ENCODE data around the gene TESPA1. TPM values are rescaled to one million over a fixed set of nuclear protein-coding genes. Genes with fewer than 3 reads are reported as not detected.

Gene TESPA1
- polyA plus RNA-seq, 1 of the 3 experiments (the other 2 are of a cell fraction), result not detected

DNA sequence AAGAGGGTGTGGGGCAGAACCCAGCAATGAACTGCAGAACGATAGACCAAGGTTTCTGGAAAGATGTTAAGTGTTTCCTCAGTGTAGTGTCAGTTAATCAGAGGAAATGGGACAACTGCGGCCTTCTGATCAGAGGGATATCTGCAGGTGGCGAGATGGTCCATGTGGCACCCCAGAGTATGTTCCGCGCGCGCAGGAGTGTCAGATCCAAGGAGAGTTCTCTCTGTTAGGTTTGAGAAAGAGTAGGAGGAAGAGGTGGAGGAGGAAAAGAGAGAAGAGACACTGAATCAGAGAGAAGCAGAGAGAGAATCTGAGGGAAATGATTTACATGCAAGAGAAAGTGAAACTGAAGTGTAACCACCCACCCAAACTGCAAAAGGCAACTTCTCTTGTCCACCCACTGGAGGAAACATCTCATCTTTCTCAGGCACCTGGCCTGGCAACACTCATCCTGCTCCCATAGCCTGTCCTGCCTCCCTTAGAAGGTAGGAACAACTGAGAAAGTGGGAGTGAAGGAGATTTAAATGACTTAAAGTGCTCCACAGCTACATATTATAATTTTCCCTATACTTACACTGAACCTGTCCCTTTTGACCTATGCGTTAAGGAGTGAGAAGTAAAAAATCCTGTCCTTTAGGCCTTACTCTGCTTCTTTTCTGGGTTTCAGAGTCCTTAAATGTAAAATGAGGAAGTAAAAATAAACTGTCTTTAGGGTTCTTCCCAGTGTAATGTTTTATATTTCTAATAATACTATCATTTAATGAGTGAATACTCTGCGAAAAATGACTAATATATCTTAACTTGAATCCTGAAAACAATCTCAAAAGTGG lies 6.8 kb upstream of the TESPA1 start (continued):
- TF ChIP-seq, protein P1, sequence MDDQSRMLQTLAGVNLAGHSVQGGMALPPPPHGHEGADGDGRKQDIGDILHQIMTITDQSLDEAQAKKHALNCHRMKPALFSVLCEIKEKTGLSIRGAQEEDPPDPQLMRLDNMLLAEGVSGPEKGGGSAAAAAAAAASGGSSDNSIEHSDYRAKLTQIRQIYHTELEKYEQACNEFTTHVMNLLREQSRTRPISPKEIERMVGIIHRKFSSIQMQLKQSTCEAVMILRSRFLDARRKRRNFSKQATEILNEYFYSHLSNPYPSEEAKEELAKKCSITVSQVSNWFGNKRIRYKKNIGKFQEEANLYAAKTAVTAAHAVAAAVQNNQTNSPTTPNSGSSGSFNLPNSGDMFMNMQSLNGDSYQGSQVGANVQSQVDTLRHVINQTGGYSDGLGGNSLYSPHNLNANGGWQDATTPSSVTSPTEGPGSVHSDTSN (IDR thresholded peaks at IDR 0.05), result no peak
- TF ChIP-seq, protein P2, sequence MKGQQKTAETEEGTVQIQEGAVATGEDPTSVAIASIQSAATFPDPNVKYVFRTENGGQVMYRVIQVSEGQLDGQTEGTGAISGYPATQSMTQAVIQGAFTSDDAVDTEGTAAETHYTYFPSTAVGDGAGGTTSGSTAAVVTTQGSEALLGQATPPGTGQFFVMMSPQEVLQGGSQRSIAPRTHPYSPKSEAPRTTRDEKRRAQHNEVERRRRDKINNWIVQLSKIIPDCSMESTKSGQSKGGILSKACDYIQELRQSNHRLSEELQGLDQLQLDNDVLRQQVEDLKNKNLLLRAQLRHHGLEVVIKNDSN (IDR thresholded peaks at IDR 0.05; ENCODE audit: borderline replicate concordance, low read depth), result no peak
- TF ChIP-seq CHD2 (IDR thresholded peaks at IDR 0.05; ENCODE audit: low read length, partially characterized antibody), result no peak
- TF ChIP-seq EZH2phosphoT487 (IDR thresholded peaks at IDR 0.05; ENCODE audit: borderline replicate concordance, low read depth), result no peak
- TF ChIP-seq, protein P3, sequence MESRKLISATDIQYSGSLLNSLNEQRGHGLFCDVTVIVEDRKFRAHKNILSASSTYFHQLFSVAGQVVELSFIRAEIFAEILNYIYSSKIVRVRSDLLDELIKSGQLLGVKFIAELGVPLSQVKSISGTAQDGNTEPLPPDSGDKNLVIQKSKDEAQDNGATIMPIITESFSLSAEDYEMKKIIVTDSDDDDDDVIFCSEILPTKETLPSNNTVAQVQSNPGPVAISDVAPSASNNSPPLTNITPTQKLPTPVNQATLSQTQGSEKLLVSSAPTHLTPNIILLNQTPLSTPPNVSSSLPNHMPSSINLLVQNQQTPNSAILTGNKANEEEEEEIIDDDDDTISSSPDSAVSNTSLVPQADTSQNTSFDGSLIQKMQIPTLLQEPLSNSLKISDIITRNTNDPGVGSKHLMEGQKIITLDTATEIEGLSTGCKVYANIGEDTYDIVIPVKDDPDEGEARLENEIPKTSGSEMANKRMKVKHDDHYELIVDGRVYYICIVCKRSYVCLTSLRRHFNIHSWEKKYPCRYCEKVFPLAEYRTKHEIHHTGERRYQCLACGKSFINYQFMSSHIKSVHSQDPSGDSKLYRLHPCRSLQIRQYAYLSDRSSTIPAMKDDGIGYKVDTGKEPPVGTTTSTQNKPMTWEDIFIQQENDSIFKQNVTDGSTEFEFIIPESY (IDR thresholded peaks at IDR 0.05; ENCODE audit: borderline replicate concordance, low read depth), result no peak
- no peak for TF ChIP-seq GATA2 (CRISPR knock-in tag; IDR thresholded peaks at IDR 0.05)
- no peak for TF ChIP-seq SMC3 (IDR thresholded peaks at IDR 0.05; ENCODE audit: low read depth, low read length)

DNA sequence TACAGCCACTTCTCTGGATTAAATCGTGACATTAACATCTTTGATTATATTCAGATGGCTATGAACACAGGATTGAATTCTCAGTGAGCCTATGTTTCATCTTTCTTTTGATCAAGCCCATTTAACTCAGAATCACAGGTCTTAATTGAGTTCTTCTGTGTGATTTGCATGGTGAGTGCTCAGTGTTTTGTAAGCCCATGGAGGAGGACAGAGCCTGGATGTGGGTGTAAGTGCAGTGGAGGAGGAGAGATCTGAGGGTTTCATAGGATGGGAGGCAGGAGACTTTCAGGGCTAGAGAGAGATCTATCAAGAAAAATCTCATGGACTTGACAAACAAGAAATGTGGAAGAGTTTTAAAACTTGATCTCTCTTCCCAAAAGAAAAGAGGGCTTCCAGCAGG lies 5.3 kb upstream of the TESPA1 start:
- H3K4me2 ChIP-seq, result no peak overlapping the region
- no peak for TF ChIP-seq TAF1 (IDR thresholded peaks at IDR 0.05; ENCODE audit: borderline replicate concordance, low read depth, low read length)
- POLR2A ChIA-PET, result no interaction called here
- H3K4me3 ChIP-seq (ENCODE audit: low read depth in 2 of 2, low read length in 1 of 2), result no peak overlapping the region
- no peaks in the 10 kb centered on the region for H3K79me2 ChIP-seq (ENCODE audit: insufficient read depth)
- no peaks in the 10 kb centered on the region for H3F3A ChIP-seq (replicated peaks; ENCODE audit: insufficient read depth)
- H4K20me1 ChIP-seq (ENCODE audit: insufficient read depth), result no peaks in the 10 kb centered on the region
- peaks cover 7% of the 10 kb centered on the region; the same call in 1 of the 2 replicates for H3K27me3 ChIP-seq (ENCODE audit: insufficient read depth)
- H2AFZ ChIP-seq (ENCODE audit: low read depth), result no peak overlapping the region
- no peak for DNase-seq
- H3K27ac ChIP-seq (ENCODE audit: low read depth in 2 of 2, low read length in 1 of 2), result no peak overlapping the region
- CTCF ChIA-PET, result no interaction called here
- H3K9me2 ChIP-seq, result no peaks in the 10 kb centered on the region
- H3K9me3 ChIP-seq, result no peaks in the 10 kb centered on the region
- no peaks in the 10 kb centered on the region for H3K4me1 ChIP-seq (ENCODE audit: control insufficient read depth in 1 of 2, insufficient read depth in 2 of 2, low read depth in 1 of 2, low read length in 1 of 2)
- WGBS (ENCODE audit: low lambda C conversion rate), result 0% methylated on average over 1 of the region's 1 CpG
- H3K36me3 ChIP-seq (replicated peaks in 1 of 2; ENCODE audit: control insufficient read depth in 1 of 2, insufficient read depth in 2 of 2, low read length in 1 of 2), result no peaks in the 10 kb centered on the region
- no peak overlapping the region for H3K9ac ChIP-seq
